ENCODE results near the gene SEMA3B.
"Not testable (repeated sequence)": the region's sequence is repeated elsewhere in the genome, so short reads cannot be mapped to it uniquely, and the experiment has no call there.

SEMA3B gene

GRCh38 chr3:50275141-50275995, 6.4 kb downstream of the SEMA3B start:
- no peak overlapping the region for H3K4me3 ChIP-seq (ENCODE audit: low read depth, low read length)
- TF ChIP-seq CTCF (IDR thresholded peaks at IDR 0.05; ENCODE audit: insufficient read depth, low read depth, low read length, missing control alignments) = no peak
- DNase-seq (ENCODE audit: low read depth) = no peak

- no peak overlapping the region for H3K4me3 ChIP-seq (ENCODE audit: low read depth, low read length)
- TF ChIP-seq CTCF (IDR thresholded peaks at IDR 0.05; ENCODE audit: insufficient read depth, low read depth, low read length, missing control alignments) = no peak
Observed at GRCh38 chr3:50275996-50276761, 7.2 kb downstream of the SEMA3B start.

GRCh38 chr3:50276762-50277101, 7.8 kb downstream of the SEMA3B start:
- no peak overlapping the region for H3K4me3 ChIP-seq (ENCODE audit: low read depth, low read length)
- no peak for TF ChIP-seq CTCF (IDR thresholded peaks at IDR 0.05; ENCODE audit: insufficient read depth, low read depth, low read length, missing control alignments)
- no peak for DNase-seq (ENCODE audit: low read depth)

More at GRCh38 chr3:50275996-50276761, 7.2 kb downstream of the SEMA3B start:
- DNase-seq (ENCODE audit: low read depth) = no peak

GRCh38 chr3:50278123-50278879, 9.4 kb downstream of the SEMA3B start:
- no peak for TF ChIP-seq CTCF (IDR thresholded peaks at IDR 0.05; ENCODE audit: insufficient read depth, low read depth, low read length, missing control alignments)
- no peak overlapping the region for H3K4me3 ChIP-seq (ENCODE audit: low read depth, low read length)
- DNase-seq (ENCODE audit: low read depth) = no peak

GRCh38 chr3:50278880-50279224, 9.9 kb downstream of the SEMA3B start, which contains the start of gene LSMEM2:
LSMEM2 (plus strand) TSS chr3:50279087; CDS start chr3:50279114, 27 bp downstream.
- no peak for TF ChIP-seq CTCF (IDR thresholded peaks at IDR 0.05; ENCODE audit: insufficient read depth, low read depth, low read length, missing control alignments)
- H3K4me3 ChIP-seq (ENCODE audit: low read depth, low read length) = no peak within 1 kb of the TSS
- DNase-seq (ENCODE audit: low read depth) = no peak

- H3K4me3 ChIP-seq (ENCODE audit: low read depth, low read length) = no peak overlapping the region
- no peak for DNase-seq (ENCODE audit: low read depth)
- no peak for TF ChIP-seq CTCF (IDR thresholded peaks at IDR 0.05; ENCODE audit: insufficient read depth, low read depth, low read length, missing control alignments)
Observed at GRCh38 chr3:50279255-50280016, 10.5 kb downstream of the SEMA3B start.

GRCh38 chr3:50284121-50284520, 15.2 kb downstream of the SEMA3B start:
- not testable (repeated sequence) for DNase-seq (ENCODE audit: low read depth); H3K4me3 ChIP-seq (ENCODE audit: low read depth, low read length)

All from GM12865 (cell line).